ENCODE results near the gene MPZL3. TPM values are rescaled to one million over a fixed set of nuclear protein-coding genes. Genes with fewer than 3 reads are reported as not detected.

The MPZL3 gene
- polyA plus RNA-seq, 1 donor (not counting 4 experiments of a cell fraction or from before 2014, with no cell fraction given) = 7.9 TPM

DNA sequence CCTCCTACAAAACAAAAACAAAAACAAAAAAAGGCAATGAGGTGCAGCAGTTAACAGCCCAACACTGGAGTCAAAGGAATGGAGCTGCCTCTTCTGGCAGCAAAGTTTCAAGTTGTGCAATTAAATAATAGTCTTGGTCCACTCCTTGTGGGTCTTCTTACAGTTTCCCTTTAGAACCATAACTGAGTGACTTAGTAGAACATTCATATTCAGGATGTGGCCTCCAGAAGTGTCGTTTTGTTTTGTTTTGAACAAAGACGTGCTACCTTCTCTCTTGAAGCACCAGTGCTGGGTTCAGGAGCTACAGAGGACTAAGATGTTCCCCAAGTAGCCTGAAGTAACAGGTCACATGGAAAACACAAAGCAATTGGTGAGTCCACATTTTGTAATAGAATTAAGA lies 25.4 kb downstream of the MPZL3 start:
- dilution Hi-C loops (cut with MboI; ENCODE audit: extremely low pct_ligation_motif_present, low sequenced_read_pairs) = no loop called here
- Histone ChIP-seq H2AFZ (ENCODE audit: control insufficient read depth, low read length) (no peak overlapping the region), H3K9me1 (ENCODE audit: control insufficient read depth, extremely low read depth, insufficient read depth, low read length) (no peaks in the 10 kb centered on the region), H3K4me1 (ENCODE audit: control insufficient read depth, extremely low read depth, insufficient read depth, low read length) (no peaks in the 10 kb centered on the region), H3K36me3 (ENCODE audit: control insufficient read depth in 2 of 2, extremely low read depth in 1 of 2, insufficient read depth in 2 of 2, low read length in 2 of 2) (peaks cover 7 to 8% of the 10 kb centered on the region in 2 experiments), H3K79me2 (ENCODE audit: control insufficient read depth, insufficient read depth, low read length) (no peaks in the 10 kb centered on the region), H3K4me3 (ENCODE audit: control insufficient read depth in 2 of 3, extremely low read depth in 1 of 3, insufficient read depth in 2 of 3, low read depth in 1 of 3, low read length in 3 of 3) (no peak overlapping the region), H3K27ac (ENCODE audit: control insufficient read depth, insufficient read depth, low read length) (no peak overlapping the region), H3K9ac (ENCODE audit: control insufficient read depth, extremely low read depth, insufficient read depth, low read length) (no peak overlapping the region), H4K20me1 (ENCODE audit: control insufficient read depth, extremely low read depth, insufficient read depth, low read length) (no peaks in the 10 kb centered on the region), H3K9me3 (ENCODE audit: control insufficient read depth, low read depth, low read length) (no peaks in the 10 kb centered on the region), H3K27me3 (ENCODE audit: control insufficient read depth, extremely low read depth, insufficient read depth, low read length) (no peaks in the 10 kb centered on the region), H3K4me2 (ENCODE audit: control insufficient read depth, extremely low read depth, insufficient read depth, low read depth, low read length) (no peak overlapping the region)
- FAIRE-seq = no peak
- no peak for DNase-seq (ENCODE audit: low read depth, low spot score)
- TF ChIP-seq EZH2 (IDR thresholded peaks at IDR 0.05; ENCODE audit: low read length) = no peak
- TF ChIP-seq, protein P1, sequence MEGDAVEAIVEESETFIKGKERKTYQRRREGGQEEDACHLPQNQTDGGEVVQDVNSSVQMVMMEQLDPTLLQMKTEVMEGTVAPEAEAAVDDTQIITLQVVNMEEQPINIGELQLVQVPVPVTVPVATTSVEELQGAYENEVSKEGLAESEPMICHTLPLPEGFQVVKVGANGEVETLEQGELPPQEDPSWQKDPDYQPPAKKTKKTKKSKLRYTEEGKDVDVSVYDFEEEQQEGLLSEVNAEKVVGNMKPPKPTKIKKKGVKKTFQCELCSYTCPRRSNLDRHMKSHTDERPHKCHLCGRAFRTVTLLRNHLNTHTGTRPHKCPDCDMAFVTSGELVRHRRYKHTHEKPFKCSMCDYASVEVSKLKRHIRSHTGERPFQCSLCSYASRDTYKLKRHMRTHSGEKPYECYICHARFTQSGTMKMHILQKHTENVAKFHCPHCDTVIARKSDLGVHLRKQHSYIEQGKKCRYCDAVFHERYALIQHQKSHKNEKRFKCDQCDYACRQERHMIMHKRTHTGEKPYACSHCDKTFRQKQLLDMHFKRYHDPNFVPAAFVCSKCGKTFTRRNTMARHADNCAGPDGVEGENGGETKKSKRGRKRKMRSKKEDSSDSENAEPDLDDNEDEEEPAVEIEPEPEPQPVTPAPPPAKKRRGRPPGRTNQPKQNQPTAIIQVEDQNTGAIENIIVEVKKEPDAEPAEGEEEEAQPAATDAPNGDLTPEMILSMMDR (optimal IDR thresholded peaks at IDR 0.05 in 1 of 3, IDR thresholded peaks at IDR 0.05 in 1 of 3, conservative IDR thresholded peaks at IDR 0.05 in 1 of 3; ENCODE audit: extremely low read depth in 1 of 3, insufficient read depth in 2 of 3, low read length in 3 of 3) = no peak

DNA sequence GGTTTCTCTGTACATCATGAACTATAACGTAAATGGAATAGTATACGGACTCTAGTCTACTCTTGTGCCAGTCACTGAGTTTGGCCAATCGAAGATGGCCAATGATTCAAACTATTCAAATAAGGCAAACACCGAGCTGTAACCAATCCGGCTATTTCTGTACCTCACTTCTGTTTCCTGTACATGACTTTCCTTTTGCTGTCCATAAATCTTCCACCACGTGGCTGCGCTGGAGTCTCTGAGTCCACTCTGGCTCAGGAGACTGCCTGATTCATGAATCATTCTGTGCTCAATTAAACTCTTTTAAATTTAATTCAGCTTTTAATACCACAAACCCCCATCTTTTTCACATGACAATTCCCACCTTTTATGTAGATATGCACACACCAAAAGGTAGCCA lies 25.9 kb downstream of the MPZL3 start:
- Histone ChIP-seq H3K27me3 (ENCODE audit: control insufficient read depth, extremely low read depth, insufficient read depth, low read length) (no peaks in the 10 kb centered on the region), H3K27ac (ENCODE audit: control insufficient read depth, insufficient read depth, low read length) (no peak overlapping the region), H3K9me1 (ENCODE audit: control insufficient read depth, extremely low read depth, insufficient read depth, low read length) (no peaks in the 10 kb centered on the region), H3K79me2 (ENCODE audit: control insufficient read depth, insufficient read depth, low read length) (no peaks in the 10 kb centered on the region), H3K36me3 (ENCODE audit: control insufficient read depth in 2 of 2, extremely low read depth in 1 of 2, insufficient read depth in 2 of 2, low read length in 2 of 2) (peaks cover 7% of the 10 kb centered on the region in 2 experiments), H3K4me1 (ENCODE audit: control insufficient read depth, extremely low read depth, insufficient read depth, low read length) (no peaks in the 10 kb centered on the region), H3K4me3 (ENCODE audit: control insufficient read depth in 2 of 3, extremely low read depth in 1 of 3, insufficient read depth in 2 of 3, low read depth in 1 of 3, low read length in 3 of 3) (no peak overlapping the region), H3K4me2 (ENCODE audit: control insufficient read depth, extremely low read depth, insufficient read depth, low read depth, low read length) (no peak overlapping the region), H2AFZ (ENCODE audit: control insufficient read depth, low read length) (no peak overlapping the region), H3K9ac (ENCODE audit: control insufficient read depth, extremely low read depth, insufficient read depth, low read length) (no peak overlapping the region), H3K9me3 (ENCODE audit: control insufficient read depth, low read depth, low read length) (no peaks in the 10 kb centered on the region), H4K20me1 (ENCODE audit: control insufficient read depth, extremely low read depth, insufficient read depth, low read length) (no peaks in the 10 kb centered on the region)
- no peak for FAIRE-seq
- DNase-seq (ENCODE audit: low read depth, low spot score) = no peak
- dilution Hi-C loops (cut with MboI; ENCODE audit: extremely low pct_ligation_motif_present, low sequenced_read_pairs) = no loop called here
- TF ChIP-seq, protein P1 (optimal IDR thresholded peaks at IDR 0.05 in 1 of 3, IDR thresholded peaks at IDR 0.05 in 1 of 3, conservative IDR thresholded peaks at IDR 0.05 in 1 of 3; ENCODE audit: extremely low read depth in 1 of 3, insufficient read depth in 2 of 3, low read length in 3 of 3) = no peak
- TF ChIP-seq EZH2 (IDR thresholded peaks at IDR 0.05; ENCODE audit: low read length) = no peak

All from keratinocyte (primary cell).